COLO668 (cell line): ENCODE measurements around the gene GPR152.
A peak's percentile ranks its signal among the peaks of the same experiment; 100 is the strongest.

Experiments used
- DNase-seq: peaks from one replicate; lab custom pipeline; 2025; ENCODE audit not compliant: unreplicated experiment; lab: John Stamatoyannopoulos, UW

Gene GPR152

DNA sequence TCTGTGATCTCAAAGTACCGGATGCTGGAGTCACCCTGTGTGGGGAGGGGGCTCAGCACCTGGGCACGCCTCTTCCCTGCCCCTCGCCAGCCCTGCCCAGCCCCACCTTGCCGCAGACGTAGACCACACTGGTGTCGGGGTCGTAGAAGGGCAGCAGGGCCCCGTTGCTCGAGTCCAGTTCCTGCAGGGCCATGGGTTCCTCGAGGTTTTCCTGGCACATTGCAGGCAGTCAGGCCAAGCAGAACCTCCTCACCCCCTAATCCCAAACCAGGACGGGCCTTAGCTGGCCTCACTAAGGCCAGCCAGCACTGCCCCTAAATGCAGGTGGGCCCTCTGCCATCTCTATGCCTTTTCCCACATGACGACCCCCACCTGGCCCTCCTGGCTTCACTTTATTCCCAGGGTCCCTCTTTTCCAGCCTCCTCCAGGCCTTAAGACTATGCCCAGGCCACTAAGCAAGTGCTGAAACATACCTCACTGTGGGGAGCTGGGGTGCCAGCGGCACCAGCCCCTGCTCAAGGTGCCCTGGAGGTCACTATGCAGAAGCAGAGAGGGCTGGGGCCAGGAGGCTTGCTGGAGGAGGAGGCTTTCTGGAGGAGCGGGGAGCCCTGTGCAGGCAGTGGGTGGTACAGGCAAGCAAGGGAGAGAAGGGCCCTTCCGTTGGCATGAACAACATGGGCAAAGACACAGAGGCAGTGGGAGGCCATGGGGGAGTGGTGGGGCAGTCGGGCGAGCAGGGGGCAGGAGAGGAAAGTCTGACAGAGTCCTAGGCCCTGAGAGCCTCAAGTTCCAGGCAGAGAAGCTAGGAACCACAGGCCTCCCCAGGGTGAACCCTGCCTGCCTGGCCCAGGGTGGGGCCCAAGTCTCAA, 12.1 kb downstream of the GPR152 start:
- no peak for DNase-seq

DNA sequence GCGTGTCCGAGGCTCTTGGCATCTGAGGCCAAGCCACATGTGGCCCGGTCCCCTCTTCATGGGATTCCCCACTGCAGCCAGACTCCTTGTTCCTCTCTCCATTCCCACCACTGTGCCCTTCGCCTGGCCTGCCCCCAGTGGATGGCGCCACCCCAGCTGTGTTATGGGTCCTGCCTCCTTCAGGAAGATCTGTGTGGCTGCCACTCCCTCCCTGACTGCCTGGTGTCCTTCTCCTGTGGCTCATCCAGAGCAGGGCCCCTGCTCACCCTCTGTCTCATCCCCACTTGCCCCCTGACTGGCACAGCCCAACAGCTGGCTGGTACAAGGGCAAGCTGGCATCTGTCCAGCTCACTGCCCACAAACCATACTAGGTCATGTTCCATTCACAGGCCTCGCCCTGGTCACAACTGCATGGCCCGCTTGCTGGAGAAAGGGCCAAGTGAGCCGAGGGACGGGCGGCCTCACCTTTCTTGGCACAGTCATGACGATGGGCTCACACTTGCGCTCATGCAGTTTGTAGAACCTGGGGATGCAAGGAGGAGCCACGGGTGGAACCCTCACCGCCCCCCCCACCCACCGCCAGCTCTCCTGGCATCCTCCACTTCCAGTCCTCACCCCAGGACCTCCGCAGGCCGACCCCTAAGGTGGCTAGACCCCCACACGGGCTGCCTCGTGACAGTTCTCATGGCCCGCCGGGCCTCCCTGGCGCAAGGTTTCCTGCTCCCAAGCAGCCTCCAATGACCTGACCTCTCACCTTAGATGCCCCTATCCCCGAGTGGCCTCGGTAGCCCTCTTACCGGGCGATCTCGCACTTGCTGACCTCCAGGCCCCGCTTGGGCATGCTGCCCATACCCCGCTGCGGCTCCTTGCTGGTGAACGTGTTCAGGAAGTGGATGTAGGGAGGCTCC, 13.0 kb downstream of the GPR152 start:
- peak; percentile 44 for DNase-seq

DNA sequence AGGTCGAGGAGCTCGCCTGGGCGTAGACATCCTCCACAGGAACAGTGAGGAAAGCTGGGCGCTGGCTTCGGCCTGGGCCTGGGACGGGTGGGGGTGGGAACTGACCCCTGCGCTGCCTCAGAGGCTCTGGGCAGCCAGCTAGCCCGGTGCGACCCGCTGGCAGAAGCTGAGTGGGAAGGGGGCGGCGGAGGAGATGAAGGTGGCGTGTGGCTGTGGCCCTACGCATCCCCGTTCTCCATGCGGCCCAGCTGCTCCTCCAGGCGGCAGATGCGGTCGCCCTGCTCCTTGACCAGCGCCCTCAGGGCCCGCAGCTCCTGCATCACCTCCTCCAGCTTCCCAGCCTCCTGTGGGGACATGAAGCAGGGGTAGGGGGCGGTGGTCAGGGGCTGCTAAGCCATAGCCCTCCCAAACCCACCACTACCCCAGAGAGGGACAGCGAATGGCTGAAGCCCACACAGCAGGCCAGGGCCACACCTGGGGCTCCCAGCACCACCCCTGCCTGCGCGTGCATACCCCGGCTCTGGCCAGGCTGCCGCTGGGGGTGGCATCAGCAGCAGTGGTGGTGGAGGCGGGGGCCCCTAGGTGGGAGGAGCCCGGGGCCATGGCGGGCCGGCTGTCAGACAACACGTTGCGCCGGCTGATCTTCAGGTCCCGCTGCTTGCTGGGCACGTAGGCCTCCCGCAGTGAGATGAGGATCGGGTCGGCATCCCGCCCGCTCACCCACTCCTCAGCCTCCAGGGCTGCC, 14.2 kb downstream of the GPR152 start:
- DNase-seq = no peak

DNA sequence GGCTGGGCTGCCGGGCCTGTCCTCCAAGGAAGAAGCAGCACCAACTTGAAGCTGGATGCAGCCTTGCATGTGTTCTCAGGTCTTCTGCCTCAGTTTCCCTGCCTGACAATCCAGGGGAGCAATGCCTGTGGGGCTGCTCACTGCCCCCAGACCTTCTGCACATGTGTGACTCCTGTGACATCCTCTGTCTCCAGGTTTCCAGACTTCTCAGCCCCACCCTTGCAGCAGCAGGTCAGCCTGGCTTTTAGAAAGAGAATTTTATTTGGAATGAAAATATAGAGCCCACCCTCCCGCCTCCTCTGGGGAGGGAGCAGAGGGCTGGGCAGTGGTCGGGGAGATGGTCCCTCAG, 14.7 kb downstream of the GPR152 start:
- DNase-seq = no peak

DNA sequence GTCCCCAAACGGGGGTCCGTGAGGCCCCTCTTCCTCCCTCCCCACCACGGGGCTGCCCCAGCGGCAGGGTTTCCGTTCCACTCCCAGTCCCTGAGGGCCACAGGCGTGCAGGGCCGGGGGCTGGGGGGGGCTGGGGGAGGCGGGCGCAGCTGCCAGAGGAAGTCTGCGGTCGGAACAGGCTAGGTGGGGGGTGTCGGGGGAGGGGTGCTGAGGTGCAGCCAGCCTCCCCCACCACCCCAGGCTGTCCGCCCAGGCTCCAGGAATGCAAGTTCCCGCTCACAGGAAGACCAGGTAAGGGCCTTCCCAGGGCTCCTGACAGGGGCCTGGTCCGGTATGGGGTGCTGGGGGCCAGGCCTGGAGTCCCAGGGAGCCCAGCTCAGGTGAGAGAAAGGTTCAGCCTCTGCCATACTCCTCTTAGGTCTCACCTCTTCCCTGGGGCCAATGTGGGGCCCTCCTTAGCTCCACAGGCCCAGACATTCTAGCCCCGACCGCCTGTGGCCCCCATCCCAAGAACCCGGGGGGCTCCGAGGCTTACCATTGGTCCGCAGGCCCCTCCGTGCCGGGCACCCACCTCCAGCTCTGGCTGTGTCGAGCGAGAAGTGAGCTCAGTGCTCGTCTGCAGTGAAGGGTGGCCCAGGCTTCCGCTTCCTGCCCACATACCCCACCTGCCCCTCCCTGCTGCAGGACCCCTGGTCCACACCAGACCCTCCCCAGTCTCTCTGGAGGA, 15.3 kb downstream of the GPR152 start, which contains the start of gene PTPRCAP:
TSS of gene PTPRCAP (minus strand) at position 601 of the 727 bp plus-strand sequence. CDS start at position 538, 63 bp downstream.
- no peak for DNase-seq

DNA sequence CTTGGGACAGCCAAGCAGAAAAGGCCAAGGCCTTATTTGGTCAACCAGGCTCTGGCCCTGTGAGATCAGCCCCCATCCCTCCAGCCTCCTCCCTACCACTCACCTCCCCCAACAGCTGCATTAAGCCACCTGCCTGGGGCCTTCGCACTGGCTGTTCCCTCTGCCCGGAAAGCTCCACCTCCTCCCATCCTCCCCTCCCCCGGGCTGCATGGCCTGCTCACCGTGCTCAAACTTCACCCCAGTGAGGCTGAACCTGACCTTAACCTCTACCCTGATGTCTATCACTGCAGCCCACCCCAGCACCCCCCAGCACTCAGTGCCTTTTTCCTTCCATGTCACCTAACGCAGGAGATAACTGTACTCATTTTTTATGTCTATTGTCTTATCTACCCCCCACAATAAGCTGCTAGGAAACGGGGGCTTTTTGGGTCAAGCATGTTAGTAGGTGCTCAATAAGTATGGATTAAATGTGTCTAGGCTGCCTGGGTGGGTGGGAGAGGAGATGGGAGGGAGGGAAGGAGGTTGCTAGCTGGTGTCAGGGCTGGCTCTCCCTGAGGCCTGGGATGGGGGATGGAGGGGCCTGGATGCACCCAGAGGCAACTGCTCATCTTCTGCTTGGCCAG, 16.0 kb downstream of the GPR152 start:
- peak; percentile 37 for DNase-seq

DNA sequence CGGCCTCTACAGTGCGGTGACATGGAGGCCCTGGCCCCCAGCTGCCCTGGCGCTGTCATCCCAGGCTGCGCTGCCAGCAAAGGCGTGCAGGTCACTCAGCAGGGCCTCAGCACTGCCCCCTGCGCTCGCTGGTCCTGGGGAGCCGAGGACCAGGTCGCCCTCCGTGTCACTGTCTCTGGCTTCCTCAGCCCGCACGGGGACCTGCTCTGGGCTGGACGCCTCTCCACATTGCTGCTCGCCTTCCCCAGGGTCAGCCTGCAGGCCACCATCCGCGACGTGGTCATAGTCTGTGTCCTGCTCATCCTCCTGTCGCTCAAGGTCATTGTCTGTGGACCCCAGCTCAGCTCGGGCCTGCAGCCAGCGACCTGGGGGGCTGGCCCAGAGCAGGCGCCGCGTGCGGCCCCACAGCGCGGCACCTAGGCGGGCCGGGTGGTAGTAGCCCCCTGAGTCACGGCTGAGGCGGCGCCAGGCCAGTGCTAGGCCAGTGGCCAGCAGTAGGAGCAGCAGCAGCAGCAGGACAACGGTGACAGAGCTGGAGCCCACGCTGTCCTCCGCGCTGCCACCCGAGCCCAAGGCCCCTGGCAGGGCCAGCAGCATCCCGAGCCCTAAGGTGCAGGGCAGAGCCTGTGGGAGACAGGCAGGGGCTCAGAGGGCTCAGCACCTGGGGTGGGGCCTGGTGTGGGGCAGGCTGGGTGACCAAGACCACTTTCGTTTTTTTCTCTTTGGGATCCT, 16.6 kb downstream of the GPR152 start:
- no peak for DNase-seq

DNA sequence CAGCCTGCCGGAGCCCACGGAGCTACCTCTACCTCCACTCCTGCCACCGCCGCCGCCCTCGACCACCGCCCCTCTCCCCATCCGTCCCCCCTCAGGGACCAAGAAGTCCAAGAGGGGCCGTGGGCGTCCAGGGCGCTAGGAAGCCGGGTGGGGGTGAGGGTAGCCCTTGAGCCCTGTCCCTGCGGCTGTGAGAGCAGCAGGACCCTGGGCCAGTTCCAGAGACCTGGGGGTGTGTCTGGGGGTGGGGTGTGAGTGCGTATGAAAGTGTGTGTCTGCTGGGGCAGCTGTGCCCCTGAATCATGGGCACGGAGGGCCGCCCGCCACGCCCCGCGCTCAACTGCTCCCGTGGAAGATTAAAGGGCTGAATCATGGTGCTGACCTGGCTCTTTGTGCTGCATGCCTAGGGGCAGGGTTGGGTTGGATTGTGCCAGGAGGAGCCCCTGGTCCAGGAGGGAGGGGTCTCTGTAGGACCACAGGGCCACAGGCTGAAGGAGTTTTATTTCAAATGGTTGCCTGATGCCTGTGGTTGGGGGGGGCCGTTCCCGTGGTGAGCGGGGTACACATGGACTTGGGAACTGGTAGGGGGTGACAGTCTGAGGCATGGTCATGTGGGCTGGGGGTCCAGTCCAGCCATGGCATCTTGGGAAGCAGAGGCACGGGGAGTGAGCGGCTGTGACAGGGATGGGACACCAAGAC, 17.4 kb downstream of the GPR152 start:
- no peak for DNase-seq

DNA sequence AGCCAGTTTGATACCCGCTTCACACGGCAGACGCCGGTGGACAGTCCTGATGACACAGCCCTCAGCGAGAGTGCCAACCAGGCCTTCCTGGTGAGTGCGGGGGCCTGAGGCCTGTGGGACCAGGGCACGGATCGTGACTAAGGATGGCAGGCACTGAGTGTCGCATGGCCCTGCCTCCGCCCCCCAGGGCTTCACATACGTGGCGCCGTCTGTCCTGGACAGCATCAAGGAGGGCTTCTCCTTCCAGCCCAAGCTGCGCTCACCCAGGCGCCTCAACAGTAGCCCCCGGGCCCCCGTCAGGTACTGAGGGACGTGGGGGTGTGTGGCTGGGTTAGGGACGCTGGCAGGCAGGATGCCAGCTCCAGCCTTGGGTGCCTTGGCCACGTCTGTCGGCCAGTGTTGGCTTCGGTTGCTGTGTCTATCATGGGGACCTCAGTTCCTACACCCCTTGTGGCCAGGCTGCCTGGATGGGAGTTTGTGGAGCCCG, 18.1 kb downstream of the GPR152 start:
- no peak for DNase-seq

DNA sequence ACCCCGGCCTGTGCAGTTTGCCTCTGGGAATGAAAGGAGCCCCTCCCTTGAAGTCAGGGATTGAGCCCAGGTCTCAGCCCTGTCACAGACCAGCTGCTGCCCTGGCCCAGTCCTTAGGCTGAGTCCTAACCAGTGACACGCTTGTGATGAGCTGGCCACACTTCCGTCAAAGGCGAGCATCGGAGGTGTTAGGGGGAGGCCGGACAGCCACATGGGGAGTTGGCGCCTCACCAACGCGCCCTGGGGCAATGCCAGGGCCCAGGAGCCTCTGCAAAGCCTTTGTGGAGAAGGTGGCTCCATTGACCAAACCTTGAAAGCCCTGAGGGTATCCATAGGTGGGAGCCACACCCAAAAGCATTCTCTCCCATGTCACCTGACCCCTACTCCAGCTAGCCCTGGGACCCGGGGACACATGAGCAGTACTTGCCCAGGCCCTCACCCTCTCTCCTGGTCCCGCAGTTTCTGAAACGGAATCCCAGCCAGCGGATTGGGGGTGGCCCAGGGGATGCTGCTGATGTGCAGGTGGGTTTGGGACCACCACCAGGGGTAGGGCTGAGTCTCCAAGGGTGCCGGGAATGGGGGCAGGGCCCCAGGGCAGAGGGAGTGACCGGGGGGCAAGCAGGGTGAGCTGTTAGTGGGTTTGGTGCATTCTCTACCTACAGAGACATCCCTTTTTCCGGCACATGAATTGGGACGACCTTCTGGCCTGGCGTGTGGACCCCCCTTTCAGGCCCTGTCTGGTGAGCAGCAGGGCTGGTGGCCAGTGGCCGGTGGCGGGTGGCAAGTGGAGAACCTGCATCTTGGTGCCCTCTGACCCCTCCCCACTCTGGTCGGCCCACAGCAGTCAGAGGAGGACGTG, 18.8 kb downstream of the GPR152 start:
- peak; percentile 37 for DNase-seq

DNA sequence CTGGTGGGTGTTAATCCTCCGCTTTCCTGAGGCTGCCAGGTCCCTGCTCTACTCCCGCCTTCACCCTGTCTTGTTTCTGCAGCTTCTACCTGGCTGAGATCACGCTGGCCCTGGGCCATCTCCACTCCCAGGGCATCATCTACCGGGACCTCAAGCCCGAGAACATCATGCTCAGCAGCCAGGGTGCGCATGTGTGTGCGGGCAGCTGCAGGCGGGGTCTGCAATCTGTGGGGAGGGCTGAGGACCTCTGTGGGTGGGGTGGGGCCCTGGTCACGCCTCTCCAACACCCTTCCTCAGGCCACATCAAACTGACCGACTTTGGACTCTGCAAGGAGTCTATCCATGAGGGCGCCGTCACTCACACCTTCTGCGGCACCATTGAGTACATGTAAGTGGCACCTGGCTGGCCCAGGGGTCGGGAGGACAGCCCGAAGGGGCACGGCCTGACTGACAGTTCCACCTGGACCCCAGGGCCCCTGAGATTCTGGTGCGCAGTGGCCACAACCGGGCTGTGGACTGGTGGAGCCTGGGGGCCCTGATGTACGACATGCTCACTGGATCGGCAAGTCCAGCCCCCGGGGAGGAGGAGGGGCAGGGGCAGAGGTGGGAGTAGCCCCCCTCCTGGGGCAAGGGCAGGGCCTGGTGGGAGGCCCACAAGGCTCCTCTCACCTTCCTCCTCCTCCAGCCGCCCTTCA, 19.7 kb downstream of the GPR152 start:
- DNase-seq = no peak

DNA sequence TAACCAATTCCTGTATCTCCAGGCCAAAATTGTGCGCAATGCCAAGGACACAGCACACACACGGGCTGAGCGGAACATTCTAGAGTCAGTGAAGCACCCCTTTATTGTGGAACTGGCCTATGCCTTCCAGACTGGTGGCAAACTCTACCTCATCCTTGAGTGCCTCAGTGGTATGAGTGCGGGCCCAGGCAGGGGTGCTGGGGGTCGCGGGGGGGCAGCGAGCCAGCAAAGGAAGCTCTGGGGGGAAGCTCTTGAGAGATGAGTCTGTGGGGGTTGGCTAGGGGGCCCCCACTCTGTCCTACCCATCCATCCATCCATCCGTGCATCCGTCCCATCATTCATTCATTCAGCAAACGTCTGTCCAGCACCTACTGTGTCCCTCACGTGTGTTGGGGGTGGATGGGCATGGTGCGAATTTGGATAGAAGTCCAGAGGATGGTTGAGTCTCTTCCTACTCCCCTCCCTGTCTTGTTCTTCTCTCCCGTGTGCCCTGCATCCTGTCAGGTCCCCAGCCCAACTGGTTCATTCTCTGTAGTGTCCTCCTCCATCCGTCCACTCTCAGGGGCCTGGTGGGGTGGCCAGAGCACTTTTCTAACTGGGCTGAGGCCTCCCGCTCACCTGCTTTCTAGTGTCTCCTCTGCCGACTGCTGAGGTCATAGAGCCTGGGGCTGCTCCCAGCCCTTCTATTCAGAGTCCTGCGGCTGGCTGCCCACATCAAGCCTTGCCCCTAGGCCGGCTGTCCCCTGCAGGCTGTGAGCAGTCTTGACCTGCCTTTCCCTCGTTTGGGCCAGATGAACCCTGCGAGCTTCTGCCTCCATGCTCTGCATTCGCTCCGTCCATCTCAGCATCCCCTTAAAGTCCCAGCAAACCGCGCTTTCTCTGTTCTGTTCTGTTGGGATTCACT, 20.9 kb downstream of the GPR152 start:
- DNase-seq = no peak

DNA sequence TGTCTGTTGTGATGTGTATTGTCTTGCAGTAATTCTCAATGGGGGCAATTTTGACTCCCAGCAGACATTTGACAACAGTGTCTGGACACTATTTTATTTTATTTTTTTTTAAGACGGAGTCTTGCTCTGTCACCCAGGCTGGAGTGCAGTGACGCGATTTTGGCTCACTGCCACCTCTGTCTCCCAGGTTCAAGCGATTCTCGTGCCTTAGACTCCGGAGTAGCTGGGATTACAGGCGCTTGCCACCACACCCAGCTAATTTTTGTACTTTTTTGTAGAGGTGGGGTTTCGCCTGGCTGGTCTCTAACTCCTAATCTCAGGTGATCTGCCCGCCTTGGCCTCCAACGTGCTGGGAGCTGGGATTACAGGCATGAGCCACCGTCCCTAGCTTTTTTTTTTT, 22.8 kb downstream of the GPR152 start:
- no peak for DNase-seq

DNA sequence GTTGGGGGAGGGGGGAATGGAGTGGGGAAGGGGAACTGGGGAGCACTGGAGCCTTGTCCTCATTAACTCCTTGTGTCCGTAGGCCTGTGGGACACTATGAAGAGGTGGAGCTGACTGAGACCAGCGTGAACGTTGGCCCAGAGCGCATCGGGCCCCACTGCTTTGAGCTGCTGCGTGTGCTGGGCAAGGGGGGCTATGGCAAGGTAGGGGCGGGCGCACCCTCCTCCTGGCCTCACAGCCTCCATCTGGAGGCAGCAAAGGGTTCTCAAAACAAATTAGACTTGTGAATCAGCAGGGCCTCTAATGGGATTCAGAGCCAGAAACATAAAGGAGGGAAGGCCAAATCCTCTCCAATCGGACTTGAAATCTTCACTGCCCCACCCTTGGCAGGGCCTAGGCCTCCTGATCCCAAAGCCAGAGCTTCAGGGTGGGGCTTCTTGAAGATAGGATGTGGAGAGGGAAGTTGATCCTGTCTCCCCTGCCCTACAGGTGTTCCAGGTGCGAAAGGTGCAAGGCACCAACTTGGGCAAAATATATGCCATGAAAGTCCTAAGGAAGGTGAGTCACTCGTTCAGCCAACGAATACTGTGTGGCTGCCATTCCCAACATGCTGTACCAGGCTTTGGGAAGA, 23.4 kb downstream of the GPR152 start:
- DNase-seq = no peak
